Lower leg skin (tissue), 3 donors: Measurements from ENCODE around the gene TCTA.

ENCODE experiments used
- CTCF ChIP-seq, 3 donors: fragments of 450-650 bp; IDR thresholded peaks; one replicate each; pipeline ENCODE4 v1.5.1; 2016; ENCODE audit warnings: antibody characterized with exemption in 3 of 3, mild to moderate bottlenecking in 3 of 3, moderate library complexity in 2 of 3
- POLR2A ChIP-seq, 2 donors: fragments of 450-650 bp; IDR thresholded peaks; one replicate each; pipeline ENCODE4 v1.6.1; 2016 to 2017; ENCODE audit warnings: antibody characterized with exemption in 2 of 2, mild to moderate bottlenecking in 1 of 2, moderate library complexity in 1 of 2

- TF ChIP-seq POLR2A (IDR thresholded peaks at IDR 0.05), result no peak
- TF ChIP-seq CTCF (IDR thresholded peaks at IDR 0.05), result no peak
Measured at GRCh38 chr3:49415931-49416601, 3.8 kb downstream of the TCTA start.
